SK-N-SH treated with all-trans-retinoic acid at 6 μM for 48 hours (cell line): ENCODE results near the gene MAB21L4.

Experiments
- ATAC-seq: fragments of 200-7000 bp; cut with Tn5 transposase; 3 replicates; pipeline ENCODE4 v1.9.1; 2020; ENCODE audit warnings: mild to moderate bottlenecking, moderate library complexity
- ARNTL ChIP-seq: fragments of 450-650 bp; formaldehyde crosslinking; IDR thresholded peaks from 2 replicates; pipeline ENCODE4 v1.5.0; 2020; ENCODE audit warnings: low read depth, mild to moderate bottlenecking, moderate library complexity, borderline replicate concordance
- CSDC2 ChIP-seq: fragments of 250-450 bp; sonication (Bioruptor Pico); IDR thresholded peaks from 2 replicates; pipeline ENCODE4 v1.5.0; 2020; ENCODE audit warnings: mild to moderate bottlenecking, moderate library complexity
- ISL1 ChIP-seq: fragments of 250-450 bp; sonication (Bioruptor Pico); IDR thresholded peaks from 2 replicates; pipeline ENCODE4 v2.1.2; 2022; ENCODE audit warnings: mild to moderate bottlenecking, moderate library complexity
- OSR1 ChIP-seq: fragments of 250-450 bp; sonication (Bioruptor Pico); IDR thresholded peaks from 2 replicates; pipeline ENCODE4 v1.8.0; 2022; ENCODE audit warnings: moderate library complexity, mild to moderate bottlenecking, inconsistent platforms
- PPARA ChIP-seq: fragments of 250-450 bp; sonication (Bioruptor Pico); IDR thresholded peaks from 2 replicates; pipeline ENCODE4 v1.5.0; 2020; ENCODE audit warnings: mild to moderate bottlenecking, borderline replicate concordance
- RARB ChIP-seq: fragments of 250-450 bp; sonication (Bioruptor Pico); IDR thresholded peaks from 2 replicates; pipeline ENCODE4 v1.8.0; 2021; ENCODE audit warnings: mild to moderate bottlenecking, moderate library complexity
- TOX ChIP-seq: fragments of 250-450 bp; sonication (Bioruptor Pico); IDR thresholded peaks from 2 replicates; pipeline ENCODE4 v1.8.0; 2021; ENCODE audit warnings: mild to moderate bottlenecking, moderate library complexity, borderline replicate concordance
- TSHZ2 ChIP-seq: fragments of 250-450 bp; sonication (Bioruptor Pico); IDR thresholded peaks from 2 replicates; pipeline ENCODE4 v1.5.0; 2020; ENCODE audit warnings: mild to moderate bottlenecking, moderate library complexity
- ZC3H10 ChIP-seq: fragments of 250-450 bp; sonication (Bioruptor Pico); IDR thresholded peaks from 2 replicates; pipeline ENCODE4 v1.5.1; 2021; ENCODE audit warnings: mild to moderate bottlenecking, moderate library complexity
- ZFP3 ChIP-seq: fragments of 250-450 bp; sonication (Bioruptor Pico); IDR thresholded peaks from 2 replicates; pipeline ENCODE4 v1.5.0; 2020; ENCODE audit warnings: mild to moderate bottlenecking, moderate library complexity
- ZFP30 ChIP-seq: fragments of 450-650 bp; formaldehyde crosslinking; IDR thresholded peaks from 2 replicates; pipeline ENCODE4 v1.5.0; 2022; ENCODE audit warnings: mild to moderate bottlenecking, moderate library complexity
- ZNF8 ChIP-seq: fragments of 450-650 bp; formaldehyde crosslinking; IDR thresholded peaks from 2 replicates; pipeline ENCODE4 v1.5.0; 2020; ENCODE audit warnings: mild to moderate bottlenecking, moderate library complexity
- TF ChIP-seq, protein P1 (sequence below): fragments of 250-450 bp; sonication (Bioruptor Pico); IDR thresholded peaks from 2 replicates; pipeline ENCODE4 v1.8.0; 2020; ENCODE audit warnings: mild to moderate bottlenecking, moderate library complexity, borderline replicate concordance
- TF ChIP-seq, protein P2 (sequence below): fragments of 250-450 bp; sonication (Bioruptor Pico); IDR thresholded peaks from 2 replicates; pipeline ENCODE4 v1.5.1; 2021; ENCODE audit warnings: mild to moderate bottlenecking, moderate library complexity
- TF ChIP-seq, protein P3 (sequence below): fragments of 250-450 bp; sonication (Bioruptor Pico); IDR thresholded peaks from 2 replicates; pipeline ENCODE4 v1.5.1; 2020; ENCODE audit warnings: low read depth, mild to moderate bottlenecking, moderate library complexity

Gene MAB21L4

DNA sequence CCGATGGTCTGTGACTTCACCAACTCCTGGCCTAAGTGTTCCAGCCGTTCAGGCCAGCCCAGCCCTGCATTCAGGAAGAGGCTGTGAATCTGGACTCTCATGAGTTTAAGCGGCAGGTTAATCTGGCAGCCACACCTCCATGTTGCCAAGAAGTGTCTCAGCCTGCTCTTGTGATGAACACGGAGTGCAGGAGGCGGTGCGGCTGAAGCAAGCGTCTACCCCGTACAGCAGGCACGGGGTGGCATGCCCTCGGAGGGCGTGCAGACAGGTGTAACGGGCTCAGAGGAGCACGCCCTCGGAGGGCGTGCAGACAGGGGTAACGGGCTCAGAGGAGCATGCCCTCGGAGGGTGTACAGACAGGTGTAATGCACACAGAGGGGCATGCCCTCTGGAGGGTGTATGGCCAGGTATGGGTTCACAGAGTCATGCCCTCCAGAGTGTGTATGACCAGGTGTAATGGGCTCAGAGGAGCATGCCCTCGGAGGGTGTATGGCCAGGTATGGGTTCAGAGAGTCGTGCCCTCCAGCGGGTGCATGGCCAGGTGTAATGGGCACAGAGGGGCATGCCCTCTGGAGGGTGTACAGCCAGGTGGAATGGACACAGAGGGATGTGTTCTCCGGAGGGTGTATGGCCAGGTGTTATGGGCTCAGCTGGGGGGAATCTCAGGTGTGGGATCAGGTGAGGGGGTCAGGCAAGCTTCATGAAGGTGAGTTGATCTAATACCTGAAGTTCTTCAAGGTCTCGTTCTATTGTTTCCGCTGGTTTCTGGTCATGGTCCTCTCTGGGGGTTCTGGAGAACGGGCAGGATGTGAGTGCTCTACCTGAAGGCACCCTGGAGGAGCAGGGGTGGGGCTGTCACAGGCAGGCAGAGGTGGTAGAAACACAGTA lies 32.8 kb upstream of the MAB21L4 start:
- no peak for TF ChIP-seq ARNTL (CRISPR knock-in tag)
- no peak for TF ChIP-seq ZNF8 (CRISPR knock-in tag)
- TF ChIP-seq ISL1 (CRISPR knock-in tag) = no peak
- TF ChIP-seq CSDC2 (CRISPR knock-in tag) = no peak
- TF ChIP-seq, protein P1, sequence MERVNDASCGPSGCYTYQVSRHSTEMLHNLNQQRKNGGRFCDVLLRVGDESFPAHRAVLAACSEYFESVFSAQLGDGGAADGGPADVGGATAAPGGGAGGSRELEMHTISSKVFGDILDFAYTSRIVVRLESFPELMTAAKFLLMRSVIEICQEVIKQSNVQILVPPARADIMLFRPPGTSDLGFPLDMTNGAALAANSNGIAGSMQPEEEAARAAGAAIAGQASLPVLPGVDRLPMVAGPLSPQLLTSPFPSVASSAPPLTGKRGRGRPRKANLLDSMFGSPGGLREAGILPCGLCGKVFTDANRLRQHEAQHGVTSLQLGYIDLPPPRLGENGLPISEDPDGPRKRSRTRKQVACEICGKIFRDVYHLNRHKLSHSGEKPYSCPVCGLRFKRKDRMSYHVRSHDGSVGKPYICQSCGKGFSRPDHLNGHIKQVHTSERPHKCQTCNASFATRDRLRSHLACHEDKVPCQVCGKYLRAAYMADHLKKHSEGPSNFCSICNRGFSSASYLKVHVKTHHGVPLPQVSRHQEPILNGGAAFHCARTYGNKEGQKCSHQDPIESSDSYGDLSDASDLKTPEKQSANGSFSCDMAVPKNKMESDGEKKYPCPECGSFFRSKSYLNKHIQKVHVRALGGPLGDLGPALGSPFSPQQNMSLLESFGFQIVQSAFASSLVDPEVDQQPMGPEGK (CRISPR knock-in tag) = no peak
- TF ChIP-seq, all 23 proteins: peak for 0

GRCh38 chr2:240927390-240927781 lies 31.4 kb upstream of the MAB21L4 start:
- TF ChIP-seq ZC3H10 (CRISPR knock-in tag) = no peak
- no peak for TF ChIP-seq OSR1
- TF ChIP-seq, protein P1 (CRISPR knock-in tag) = no peak
- TF ChIP-seq, all 23 proteins: peak for 0
- no peak for ATAC-seq

More for the DNA sequence above, 32.8 kb upstream of the MAB21L4 start:
- ATAC-seq = no peak

GRCh38 chr2:240926516-240927389 lies 30.8 kb upstream of the MAB21L4 start:
- ATAC-seq = peak; percentile 48
- TF ChIP-seq, protein P2, sequence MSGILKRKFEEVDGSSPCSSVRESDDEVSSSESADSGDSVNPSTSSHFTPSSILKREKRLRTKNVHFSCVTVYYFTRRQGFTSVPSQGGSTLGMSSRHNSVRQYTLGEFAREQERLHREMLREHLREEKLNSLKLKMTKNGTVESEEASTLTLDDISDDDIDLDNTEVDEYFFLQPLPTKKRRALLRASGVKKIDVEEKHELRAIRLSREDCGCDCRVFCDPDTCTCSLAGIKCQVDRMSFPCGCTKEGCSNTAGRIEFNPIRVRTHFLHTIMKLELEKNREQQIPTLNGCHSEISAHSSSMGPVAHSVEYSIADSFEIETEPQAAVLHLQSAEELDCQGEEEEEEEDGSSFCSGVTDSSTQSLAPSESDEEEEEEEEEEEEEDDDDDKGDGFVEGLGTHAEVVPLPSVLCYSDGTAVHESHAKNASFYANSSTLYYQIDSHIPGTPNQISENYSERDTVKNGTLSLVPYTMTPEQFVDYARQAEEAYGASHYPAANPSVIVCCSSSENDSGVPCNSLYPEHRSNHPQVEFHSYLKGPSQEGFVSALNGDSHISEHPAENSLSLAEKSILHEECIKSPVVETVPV (CRISPR knock-in tag) = no peak
- TF ChIP-seq ZFP30 (CRISPR knock-in tag) = no peak
- TF ChIP-seq, protein P1 (CRISPR knock-in tag) = no peak
- TF ChIP-seq, all 23 proteins: peak for 0

DNA sequence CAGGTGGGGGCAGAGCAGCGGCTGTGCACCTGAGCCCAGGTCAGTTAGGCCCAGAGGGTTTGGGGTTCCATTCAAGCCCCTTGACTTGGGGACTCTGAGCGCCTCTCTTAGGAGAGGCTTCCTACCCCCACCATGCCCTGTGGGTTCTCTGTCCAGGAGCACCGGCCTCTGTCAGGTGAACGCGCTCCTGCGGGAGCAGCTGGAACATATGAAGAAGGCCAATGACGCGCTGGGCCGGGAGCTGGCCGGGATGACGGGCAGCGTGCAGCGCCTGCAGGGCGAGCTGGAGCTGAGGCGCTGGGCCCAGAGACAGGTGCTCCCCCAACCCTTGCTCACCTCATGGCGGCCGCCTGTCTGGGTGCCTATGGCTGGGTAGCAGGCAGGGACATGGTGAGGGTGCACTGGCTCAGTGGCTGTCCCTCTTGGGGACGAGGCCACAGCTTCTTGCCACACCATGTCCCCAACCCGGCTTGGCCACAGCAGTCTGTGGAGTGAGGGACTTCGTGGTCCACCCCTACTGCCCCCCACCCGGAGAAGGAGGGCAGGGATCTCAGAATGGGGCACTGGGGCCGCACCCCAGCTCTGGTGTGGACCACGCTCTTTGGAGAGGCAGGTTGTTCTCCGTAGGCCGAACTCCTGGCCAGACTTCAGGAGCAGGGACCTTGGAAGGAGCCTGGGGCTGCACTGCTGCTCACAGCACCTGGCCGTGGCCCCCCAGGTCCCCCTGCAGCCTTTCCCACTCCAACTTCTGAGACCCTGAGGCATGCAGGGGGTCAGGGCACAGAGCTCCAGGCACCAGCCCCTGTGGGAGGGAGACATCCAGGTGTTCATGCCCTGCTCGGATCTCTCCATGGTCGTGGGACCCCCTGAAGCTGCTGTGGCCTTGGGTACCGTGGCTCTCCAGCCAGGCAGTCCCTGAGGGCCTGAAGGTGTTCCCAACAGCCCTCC lies 29.9 kb upstream of the MAB21L4 start:
- no peak for ATAC-seq
- TF ChIP-seq, protein P3, sequence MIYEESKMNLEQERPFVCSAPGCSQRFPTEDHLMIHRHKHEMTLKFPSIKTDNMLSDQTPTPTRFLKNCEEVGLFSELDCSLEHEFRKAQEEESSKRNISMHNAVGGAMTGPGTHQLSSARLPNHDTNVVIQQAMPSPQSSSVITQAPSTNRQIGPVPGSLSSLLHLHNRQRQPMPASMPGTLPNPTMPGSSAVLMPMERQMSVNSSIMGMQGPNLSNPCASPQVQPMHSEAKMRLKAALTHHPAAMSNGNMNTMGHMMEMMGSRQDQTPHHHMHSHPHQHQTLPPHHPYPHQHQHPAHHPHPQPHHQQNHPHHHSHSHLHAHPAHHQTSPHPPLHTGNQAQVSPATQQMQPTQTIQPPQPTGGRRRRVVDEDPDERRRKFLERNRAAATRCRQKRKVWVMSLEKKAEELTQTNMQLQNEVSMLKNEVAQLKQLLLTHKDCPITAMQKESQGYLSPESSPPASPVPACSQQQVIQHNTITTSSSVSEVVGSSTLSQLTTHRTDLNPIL (CRISPR knock-in tag) = no peak
- no peak for TF ChIP-seq RARB (CRISPR knock-in tag)
- no peak for TF ChIP-seq ISL1 (CRISPR knock-in tag)
- TF ChIP-seq TOX = no peak
- TF ChIP-seq ZC3H10 (CRISPR knock-in tag) = no peak
- no peak for TF ChIP-seq PPARA (CRISPR knock-in tag)
- TF ChIP-seq, protein P1 (CRISPR knock-in tag) = no peak
- TF ChIP-seq ZFP30 (CRISPR knock-in tag) = no peak
- no peak for TF ChIP-seq TSHZ2 (CRISPR knock-in tag)
- no peak for TF ChIP-seq ZNF8 (CRISPR knock-in tag)
- no peak for TF ChIP-seq ZFP3 (CRISPR knock-in tag)
